GM13976 (cell line): ENCODE measurements around the gene FLNB.
A peak's percentile ranks its signal among the peaks of the same experiment; 100 is the strongest.
"Not testable (repeated sequence)": the region's sequence is repeated elsewhere in the genome, so short reads cannot be mapped to it uniquely, and the experiment has no call there.

Experiments
- DNase-seq: peaks from one replicate; pipeline ENCODE4 v3.0.0; 2012; ENCODE audit warnings: low spot score
- CTCF ChIP-seq: IDR thresholded peaks from 2 replicates; pipeline ENCODE4 v1.5.1; 2012; ENCODE audit warnings: borderline replicate concordance, mild to moderate bottlenecking; ENCODE audit not compliant: insufficient read depth; ENCODE audit errors: extremely low read depth, missing control alignments, control extremely low read depth
- in situ Hi-C: fragments of 300-500 bp; cut with MboI; formaldehyde crosslinking; loops from one replicate; pipeline ENCODE4 v1.12.0; 2022; ENCODE audit warnings: low sequenced_read_pairs, mixed read lengths, inconsistent platforms; ENCODE audit not compliant: unreplicated experiment

FLNB gene

GRCh38 chr3:57986261-57986660 is 22.0 kb upstream of the FLNB start:
- in situ Hi-C loops: no loop called here
- no peak for TF ChIP-seq CTCF
- DNase-seq: no peak

DNA sequence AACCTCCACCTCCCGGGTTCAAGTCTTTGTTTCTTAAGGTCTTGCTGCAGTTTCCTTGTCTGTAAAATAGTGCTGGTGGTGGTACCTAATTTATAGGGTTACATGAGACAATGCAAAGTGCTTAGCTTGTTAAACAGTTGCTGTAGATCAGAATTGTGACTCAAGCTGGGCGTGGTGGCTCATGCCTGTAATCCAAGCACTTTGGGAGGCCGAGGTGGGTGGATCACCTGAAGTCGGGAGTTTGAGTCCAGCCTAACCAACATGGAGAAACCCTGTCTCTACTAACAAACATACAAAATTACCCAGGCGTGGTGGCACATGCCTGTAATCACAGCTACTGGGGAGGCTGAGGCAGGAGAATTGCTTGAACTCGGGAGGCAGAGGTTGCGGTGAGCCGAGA is 19.0 kb upstream of the FLNB start:
- in situ Hi-C loops, DNase-seq: not testable (repeated sequence)

- in situ Hi-C loops: no loop called here
- DNase-seq: no peak
- no peak for TF ChIP-seq CTCF
Observed at GRCh38 chr3:57989646-57990045, 18.6 kb upstream of the FLNB start.

DNA sequence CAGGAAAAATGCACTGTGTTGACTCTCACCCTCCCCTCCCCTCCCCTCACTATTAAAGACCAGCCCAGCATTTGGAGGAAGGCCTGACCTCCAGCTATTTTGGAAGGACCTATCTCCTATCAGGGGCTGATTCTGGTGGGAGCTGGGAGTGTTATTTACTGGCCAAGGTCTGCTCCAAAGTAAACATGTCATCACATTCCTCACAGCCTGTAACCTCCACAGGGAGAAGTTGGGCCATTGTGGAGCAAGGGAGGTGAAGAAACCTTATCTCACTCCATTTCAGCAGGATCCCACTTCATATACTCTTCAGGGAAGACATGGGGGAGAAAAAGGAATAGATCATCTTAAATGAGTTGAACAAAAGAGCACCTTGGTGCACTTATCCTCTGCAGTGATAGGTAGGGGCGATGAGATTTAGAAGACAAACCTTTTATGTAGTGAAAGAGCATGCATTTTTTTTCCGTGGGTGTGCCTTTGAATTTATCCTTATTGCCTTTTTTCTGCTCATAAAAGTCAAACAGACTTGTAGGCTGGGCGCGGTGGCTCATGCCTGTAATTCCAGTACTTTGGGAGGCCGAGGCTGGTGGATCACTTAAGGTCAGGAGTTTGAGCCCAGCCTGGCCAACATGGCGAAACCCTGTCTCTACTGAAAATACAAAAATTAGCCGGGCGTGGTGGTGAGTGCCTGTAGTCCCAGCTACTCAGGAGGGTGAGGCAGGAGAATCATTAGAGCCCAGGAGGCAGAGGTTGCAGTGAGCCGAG is 15.6 kb upstream of the FLNB start:
- no peak for DNase-seq
- no peak for TF ChIP-seq CTCF
- in situ Hi-C loops: no loop called here

DNA sequence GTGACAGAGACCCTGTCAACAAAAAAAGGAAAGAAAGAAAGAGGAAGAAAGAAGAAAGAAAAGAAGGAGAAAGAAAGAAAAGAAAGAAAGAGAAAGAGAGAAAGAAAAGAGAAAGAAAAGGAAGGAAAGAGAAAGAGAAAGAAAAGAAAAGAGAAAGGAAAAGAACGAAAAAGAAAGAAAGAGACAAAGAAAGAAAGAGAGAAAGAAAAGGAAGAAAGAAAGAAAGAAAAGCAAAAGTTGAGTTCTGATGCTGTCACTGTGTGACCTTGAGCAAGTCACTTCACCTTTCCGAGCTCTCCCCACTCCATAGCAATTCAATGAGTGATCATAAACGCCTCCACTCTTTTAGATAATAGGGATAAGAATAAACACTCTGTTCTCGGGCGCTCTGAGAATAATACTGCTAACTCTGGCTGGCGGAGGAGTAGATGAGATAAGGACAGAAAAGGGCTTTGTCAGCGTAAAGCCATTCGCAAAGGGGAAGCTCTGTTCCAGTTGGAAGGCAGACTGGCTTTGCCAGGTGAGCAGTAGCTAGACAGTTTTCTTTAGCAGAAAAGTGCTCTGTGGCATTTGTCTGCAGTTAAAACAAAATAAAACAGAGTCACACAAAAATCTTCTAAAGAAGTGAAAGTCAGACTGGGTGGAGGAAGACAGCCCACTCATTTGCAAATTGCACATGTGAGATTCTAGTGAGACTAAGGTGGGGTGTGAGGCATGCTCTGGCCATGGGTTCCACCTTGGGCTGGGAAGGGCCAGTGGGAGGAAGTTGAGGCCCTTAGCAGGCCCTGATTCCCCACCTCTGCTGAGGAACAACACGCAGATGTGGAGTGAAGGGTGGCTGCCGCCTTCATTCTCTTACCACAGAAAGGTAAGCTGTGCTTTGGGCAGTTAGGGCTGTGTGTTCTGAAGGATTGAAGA is 9.6 kb upstream of the FLNB start:
- in situ Hi-C loops: no loop called here
- peak; percentile 55 for DNase-seq

DNA sequence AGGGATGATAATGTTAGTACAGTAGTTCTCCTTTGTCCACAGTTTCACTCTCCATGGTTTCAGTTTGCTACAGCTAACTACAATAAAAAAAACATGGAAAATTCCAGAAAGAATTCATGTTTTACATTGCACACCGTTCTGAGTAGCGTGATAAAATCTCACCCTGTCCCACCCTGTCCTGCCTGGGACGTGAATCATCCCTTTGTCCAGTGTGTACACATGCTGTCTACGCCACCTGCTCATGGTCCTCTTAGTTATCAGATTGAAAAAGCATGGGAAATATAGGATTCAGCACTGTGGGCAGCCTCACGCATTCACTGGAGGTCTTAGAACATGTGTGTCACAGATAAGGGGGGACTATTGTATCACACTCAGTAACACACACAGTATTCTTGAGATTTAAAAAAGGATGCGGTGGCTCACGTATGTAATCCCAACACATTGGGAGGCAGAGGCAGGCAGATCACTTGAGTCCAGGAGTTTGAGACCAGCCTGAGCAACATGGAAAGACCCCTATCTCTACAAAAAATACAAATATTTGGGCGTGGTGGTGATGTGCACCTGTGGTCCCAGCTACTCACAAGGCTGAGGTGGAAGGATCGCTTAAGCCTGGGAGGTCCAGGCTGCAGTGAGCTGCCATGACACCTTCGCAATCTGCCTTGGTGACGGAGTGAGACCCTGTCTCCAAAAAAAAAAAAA is 8.7 kb upstream of the FLNB start:
- no peak for DNase-seq
- no peak for TF ChIP-seq CTCF
- in situ Hi-C loops: loop anchor here (10.0 kb wide), 1 partner anchor 305 kb away; the partner anchor contains the start of genes HTD2 and RPP14

More for the DNA sequence above, 9.6 kb upstream of the FLNB start:
- TF ChIP-seq CTCF: no peak
